Progenitor cell of endocrine pancreas (in vitro differentiated cells): ENCODE results near the gene LPP. TPM values are rescaled to one million over a fixed set of nuclear protein-coding genes. Genes with fewer than 3 reads are reported as not detected.

Experiments used
- DNase-seq: peaks from one replicate; pipeline ENCODE4 v3.0.0; 2021; ENCODE audit warnings: low spot score; ENCODE audit not compliant: unreplicated experiment
- H3K27ac Mint-ChIP-seq: 2 replicates; pipeline ENCODE4 v1.8.0; 2021; ENCODE audit warnings: mild to moderate bottlenecking, moderate library complexity, mixed read lengths
- H3K27me3 Mint-ChIP-seq: 2 replicates; pipeline ENCODE4 v1.8.0; 2021; ENCODE audit warnings: mixed read lengths
- H3K36me3 Mint-ChIP-seq: 2 replicates; pipeline ENCODE4 v1.8.0; 2022; ENCODE audit warnings: mixed read lengths; ENCODE audit not compliant: insufficient read depth
- H3K4me1 Mint-ChIP-seq: 2 replicates; pipeline ENCODE4 v1.8.0; 2021; ENCODE audit warnings: low read depth, mixed read lengths
- H3K4me3 Mint-ChIP-seq: 2 replicates; pipeline ENCODE4 v1.8.0; 2021; ENCODE audit warnings: low read depth, mild to moderate bottlenecking, moderate library complexity, mixed read lengths
- H3K9me3 Mint-ChIP-seq: 2 replicates; pipeline ENCODE4 v1.8.0; 2021; ENCODE audit warnings: low read depth, mixed read lengths
- CTCF ChIP-seq: fragments of 200-600 bp; sonication (generic); IDR thresholded peaks from one replicate; pipeline ENCODE4 v1.5.0; 2021; ENCODE audit warnings: antibody characterized with exemption, mild to moderate bottlenecking; ENCODE audit not compliant: unreplicated experiment
- total RNA-seq: library from RNA; stranded (reverse); gene quantifications from 2 replicates; pipeline ENCODE4 v1.2.1, GENCODE V29; 2021

The LPP gene
- total RNA-seq, 1 donor from 2014 or later = 131 TPM

DNA sequence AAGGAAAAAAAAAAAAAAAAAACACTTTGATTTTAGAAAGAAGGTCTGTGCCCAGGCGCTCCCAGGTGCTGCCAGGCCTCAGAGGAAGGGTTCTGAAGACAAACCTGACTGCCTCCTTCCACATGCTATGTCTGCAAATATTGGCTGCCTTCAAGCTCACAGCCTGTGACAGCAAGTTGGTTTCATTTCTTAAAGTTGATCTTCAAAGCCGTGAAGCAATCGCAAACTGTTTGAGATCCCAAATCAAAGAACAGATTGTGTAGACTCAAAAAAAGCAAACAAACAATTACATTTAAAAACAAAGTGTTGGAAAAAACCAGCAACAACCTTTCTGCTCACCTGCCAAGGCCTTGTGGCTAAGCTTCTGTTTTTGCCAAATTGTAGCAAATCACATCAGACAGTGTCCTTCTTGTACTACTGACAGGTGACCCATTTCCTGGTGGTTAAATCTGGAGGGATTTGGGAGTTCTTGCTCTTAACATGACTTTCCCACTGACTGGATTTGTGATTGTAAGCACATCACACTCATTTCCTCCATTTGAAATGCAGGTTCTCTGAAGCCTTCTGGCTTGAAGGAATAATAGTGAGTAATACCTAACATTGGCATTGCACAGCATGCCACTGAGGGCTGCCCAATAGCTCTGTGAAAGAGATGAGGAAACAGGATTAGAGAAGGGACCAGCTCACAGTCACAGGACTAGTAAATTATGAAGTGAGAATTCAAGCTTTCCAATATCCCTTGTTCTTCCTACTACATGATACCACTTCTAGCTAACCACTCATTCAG lies 502.4 kb downstream of the LPP start:
- DNase-seq = no peak
- Mint-ChIP-seq H3K36me3 (no peaks in the 10 kb centered on the region), H3K4me3 (no peak overlapping the region), H3K27me3 (no peaks in the 10 kb centered on the region), H3K9me3 (no peaks in the 10 kb centered on the region), H3K27ac (no peak overlapping the region), H3K4me1 (peaks cover 10% of the 10 kb centered on the region)
- no peak for TF ChIP-seq CTCF

DNA sequence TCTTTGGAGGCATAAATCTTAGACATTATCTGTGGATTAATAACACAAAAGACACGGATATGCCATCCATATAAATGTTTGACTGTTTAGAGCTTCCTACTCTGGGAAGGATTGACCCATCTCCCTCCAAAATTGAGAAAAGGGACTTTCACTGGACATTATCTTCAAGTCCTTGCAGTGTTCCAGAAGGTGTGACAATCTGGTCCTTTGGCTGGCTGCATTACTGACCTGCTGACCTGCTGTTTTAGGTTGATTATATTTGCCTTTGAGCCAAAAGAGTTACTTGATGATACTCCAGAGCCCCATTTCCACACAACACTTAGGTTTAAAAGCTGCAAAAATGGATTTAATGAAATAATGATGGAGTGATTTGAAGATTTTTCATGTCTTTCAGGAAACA lies 504.6 kb downstream of the LPP start:
- Mint-ChIP-seq H3K27ac (no peak overlapping the region), H3K9me3 (no peaks in the 10 kb centered on the region), H3K36me3 (no peaks in the 10 kb centered on the region), H3K4me3 (no peak overlapping the region), H3K4me1 (peaks cover 17% of the 10 kb centered on the region), H3K27me3 (no peaks in the 10 kb centered on the region)
- no peak for TF ChIP-seq CTCF
- no peak for DNase-seq

- H3K27me3 Mint-ChIP-seq = no peaks in the 10 kb centered on the region
- no peak overlapping the region for H3K4me3 Mint-ChIP-seq
- H3K36me3 Mint-ChIP-seq = no peaks in the 10 kb centered on the region
- TF ChIP-seq CTCF = no peak
- no peaks in the 10 kb centered on the region for H3K9me3 Mint-ChIP-seq
- peaks cover 17% of the 10 kb centered on the region for H3K4me1 Mint-ChIP-seq
- DNase-seq = no peak
- no peak overlapping the region for H3K27ac Mint-ChIP-seq
Observed at GRCh38 chr3:188659449-188660090, 505.6 kb downstream of the LPP start.

GRCh38 chr3:188660415-188660814 lies 506.5 kb downstream of the LPP start:
- no peak for DNase-seq
- TF ChIP-seq CTCF = no peak
- H3K27ac Mint-ChIP-seq = no peak overlapping the region
- H3K27me3 Mint-ChIP-seq = no peaks in the 10 kb centered on the region
- peaks cover 17% of the 10 kb centered on the region for H3K4me1 Mint-ChIP-seq
- no peaks in the 10 kb centered on the region for H3K9me3 Mint-ChIP-seq
- H3K36me3 Mint-ChIP-seq = no peaks in the 10 kb centered on the region
- no peak overlapping the region for H3K4me3 Mint-ChIP-seq

DNA sequence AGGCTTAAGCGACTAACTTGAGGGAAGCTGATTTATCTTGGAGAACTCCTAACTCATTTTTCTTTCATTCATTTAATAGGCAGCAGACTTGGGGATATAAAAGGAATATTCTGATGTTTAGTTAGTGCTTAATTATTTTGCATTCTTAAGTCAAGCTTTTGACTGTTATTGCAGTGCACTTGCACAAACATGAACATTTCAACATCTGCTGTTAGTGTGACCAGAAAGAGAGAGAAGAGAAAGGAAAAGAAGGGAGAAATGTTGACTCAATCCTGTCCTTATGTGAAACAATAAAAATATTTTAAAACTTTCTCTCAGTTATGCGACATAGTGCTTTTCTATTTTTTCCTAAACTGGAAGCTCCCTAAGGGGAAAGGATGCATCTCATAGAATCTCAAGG lies 507.8 kb downstream of the LPP start:
- no peaks in the 10 kb centered on the region for H3K27me3 Mint-ChIP-seq
- DNase-seq = no peak

More for the DNA sequence above, 507.8 kb downstream of the LPP start:
- Mint-ChIP-seq H3K4me1 (peaks cover 17% of the 10 kb centered on the region), H3K4me3 (no peak overlapping the region), H3K36me3 (no peaks in the 10 kb centered on the region), H3K27ac (no peak overlapping the region), H3K9me3 (no peaks in the 10 kb centered on the region)
- no peak for TF ChIP-seq CTCF
